Measurements from ENCODE around the gene PIM1.

Gene PIM1

GRCh38 chr6:37137201-37138090 is 32.5 kb upstream of the PIM1 start:
- no peak for DNase-seq (ENCODE audit: low spot score)

GRCh38 chr6:37138856-37139229 is 31.1 kb upstream of the PIM1 start:
- DNase-seq (ENCODE audit: low spot score) = no peak

- DNase-seq (ENCODE audit: low spot score) = no peak
Observed at GRCh38 chr6:37139230-37139962, 30.6 kb upstream of the PIM1 start.

GRCh38 chr6:37140145-37140544 is 29.8 kb upstream of the PIM1 start:
- no peak for DNase-seq (ENCODE audit: low spot score)

GRCh38 chr6:37141281-37142049 is 28.5 kb upstream of the PIM1 start:
- no peak for DNase-seq (ENCODE audit: low spot score)

DNA sequence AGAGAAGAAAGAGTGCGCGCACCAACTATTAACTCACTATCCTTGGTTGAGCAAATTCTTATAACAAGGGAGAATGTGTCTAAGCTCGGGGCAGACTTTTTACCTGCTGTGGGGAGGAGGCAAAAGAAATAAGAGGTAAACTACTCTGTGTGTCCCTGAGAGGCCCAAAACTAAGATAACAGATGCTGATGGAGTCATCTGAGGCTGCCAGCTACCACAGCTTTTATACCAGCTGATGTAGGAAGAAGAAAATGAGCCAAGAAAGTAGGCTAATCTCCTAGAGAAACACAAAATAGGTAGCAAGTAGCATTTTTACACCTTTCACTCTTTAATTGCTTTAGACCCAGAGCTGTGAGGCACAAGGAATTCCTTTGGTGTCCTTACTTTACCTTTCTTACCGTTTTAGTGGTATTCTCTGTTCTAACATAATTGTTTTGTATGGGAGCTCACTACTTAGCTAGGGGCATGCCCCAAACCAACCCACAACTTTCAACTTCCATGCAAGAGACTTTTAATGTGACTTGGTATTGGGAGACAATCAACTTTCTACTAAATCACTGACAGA is 27.8 kb upstream of the PIM1 start:
- no peak for DNase-seq (ENCODE audit: low spot score)

- no peak for DNase-seq (ENCODE audit: low spot score)
Observed at GRCh38 chr6:37143585-37143984, 26.4 kb upstream of the PIM1 start.

- DNase-seq (ENCODE audit: low spot score) = no peak
Observed at GRCh38 chr6:37145443-37145842, 24.5 kb upstream of the PIM1 start.

DNA sequence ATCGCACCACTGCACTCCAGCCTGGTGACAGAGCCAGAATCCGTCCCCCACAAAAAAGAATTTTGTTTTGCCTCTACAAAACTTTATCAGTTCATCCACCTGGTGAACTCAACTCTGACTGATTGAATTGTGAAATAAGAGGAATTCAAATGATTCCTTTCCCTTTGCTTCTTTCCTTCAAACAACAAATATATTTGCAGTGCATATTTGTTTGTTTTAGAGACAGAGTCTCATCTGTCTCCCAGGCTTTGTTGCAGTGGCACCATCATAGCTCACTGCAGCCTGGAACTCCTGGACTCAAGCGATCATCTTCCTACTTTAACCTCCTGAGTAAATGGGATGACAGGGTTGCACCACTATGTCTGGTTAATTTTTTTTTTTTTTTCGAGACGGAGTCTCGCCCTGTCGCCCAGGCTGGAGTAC is 23.2 kb upstream of the PIM1 start:
- DNase-seq (ENCODE audit: low spot score) = no peak

DNA sequence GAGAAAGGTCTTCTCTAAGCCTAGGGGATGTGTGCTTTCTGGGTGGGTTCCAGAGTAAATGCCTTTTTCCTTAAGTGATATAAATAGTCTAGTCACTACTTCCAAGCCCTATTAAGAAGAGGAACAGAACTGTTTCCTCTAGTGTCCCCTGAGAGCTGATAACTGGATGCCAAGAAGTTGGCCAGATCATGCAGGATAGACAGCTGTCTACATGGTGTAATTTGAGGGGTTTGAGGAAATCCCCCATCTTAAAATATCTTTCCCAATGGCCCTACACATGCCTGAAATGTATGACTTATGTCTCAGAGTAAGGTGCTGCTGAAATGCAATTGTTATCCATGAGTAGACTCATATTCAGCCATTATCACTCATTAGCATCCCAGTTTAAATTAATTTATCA is 20.2 kb upstream of the PIM1 start:
- DNase-seq (ENCODE audit: low spot score) = no peak

DNA sequence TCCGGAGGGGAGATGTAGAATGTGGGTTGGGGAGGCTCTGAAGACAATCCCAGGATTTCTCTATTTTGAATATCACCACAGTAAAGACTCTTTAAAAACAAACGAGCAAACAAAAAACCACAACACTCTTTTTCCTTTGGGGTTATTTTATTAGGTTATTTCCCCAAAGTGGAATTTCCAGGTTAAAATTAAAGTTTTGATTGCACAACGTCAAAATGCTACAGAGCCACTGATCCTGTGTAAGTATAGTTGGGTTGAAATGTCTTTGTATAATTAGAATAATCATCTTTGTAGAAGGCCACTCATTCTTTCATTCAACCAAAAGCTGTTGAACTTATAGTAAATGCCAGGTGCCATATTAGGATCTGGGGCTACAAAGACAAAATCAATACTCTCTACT is 19.6 kb upstream of the PIM1 start:
- DNase-seq (ENCODE audit: low spot score) = no peak

- no peak for DNase-seq (ENCODE audit: low spot score)
Observed at GRCh38 chr6:37155394-37156312, 14.3 kb upstream of the PIM1 start.

GRCh38 chr6:37158508-37158907 is 11.4 kb upstream of the PIM1 start:
- no peak for DNase-seq (ENCODE audit: low spot score)

DNA sequence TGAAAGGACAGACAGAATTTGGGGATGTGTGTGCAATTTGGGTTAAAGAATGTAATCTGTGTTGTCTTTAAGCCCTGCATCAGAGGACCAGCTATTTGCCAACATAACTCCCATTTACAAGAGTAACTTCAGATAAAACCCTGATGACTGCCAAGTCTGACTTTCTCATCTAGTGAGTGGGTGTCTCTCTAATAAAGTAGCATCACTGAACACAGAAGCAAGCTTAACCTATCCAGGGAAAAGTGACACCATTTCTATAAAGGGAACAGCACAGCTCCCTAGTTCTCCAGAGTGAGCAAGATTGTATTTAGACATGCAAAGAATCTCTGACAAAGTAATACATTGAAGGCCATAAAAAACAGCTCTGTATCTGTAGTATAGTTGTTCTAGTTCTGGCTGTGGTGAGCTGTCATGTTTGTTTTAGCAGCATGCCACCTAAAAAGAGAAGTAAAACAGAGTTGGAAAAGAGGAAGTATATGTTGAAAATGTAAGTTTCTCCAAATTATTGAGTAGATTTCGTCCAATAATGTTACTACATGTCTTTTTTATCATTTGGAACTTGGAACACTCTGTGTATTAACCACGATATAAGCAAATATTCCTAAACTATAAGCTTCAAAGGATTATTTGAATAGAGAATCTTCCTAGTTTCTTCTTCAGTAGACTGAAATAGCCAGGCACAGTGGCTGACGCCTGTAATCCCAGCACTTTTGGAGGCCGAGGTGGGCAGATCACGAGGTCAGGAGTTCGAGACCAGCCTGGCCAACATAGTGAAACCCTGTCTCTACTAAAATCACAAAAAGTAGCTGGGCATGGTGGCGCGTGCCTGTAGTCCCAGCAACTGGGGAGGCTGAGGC is 8.8 kb upstream of the PIM1 start:
- DNase-seq (ENCODE audit: low spot score) = no peak

- DNase-seq (ENCODE audit: low spot score) = no peak
Observed at GRCh38 chr6:37162740-37163139, 7.2 kb upstream of the PIM1 start.

DNA sequence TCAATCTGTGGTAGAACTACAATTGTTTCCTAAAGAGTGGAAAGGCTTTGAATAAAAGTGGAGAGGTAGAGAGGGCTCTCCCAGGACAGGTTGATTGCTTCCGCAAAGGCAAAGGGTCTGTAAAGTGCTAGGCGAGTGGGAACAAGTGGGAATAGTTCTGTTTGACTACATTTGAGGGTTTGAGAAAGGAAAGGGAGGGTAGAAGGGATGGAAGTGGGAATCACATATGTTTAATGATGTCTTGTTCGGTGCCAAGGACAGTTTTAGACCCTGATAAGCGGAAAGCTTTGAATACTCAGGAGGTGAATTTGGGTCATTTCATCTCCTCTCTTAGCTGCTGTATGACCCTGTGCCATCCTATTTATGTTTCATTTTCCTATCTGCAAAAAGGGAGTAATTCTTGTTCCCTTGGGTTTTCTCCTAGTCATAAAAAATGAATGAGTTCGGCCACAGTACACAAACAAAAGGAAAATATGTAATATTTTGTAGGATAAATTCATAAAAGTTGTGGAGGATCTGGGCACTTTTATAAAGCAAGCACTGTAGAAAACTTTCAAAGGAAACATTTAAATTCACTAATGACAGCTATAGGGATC is 1.7 kb upstream of the PIM1 start:
- no peak for DNase-seq (ENCODE audit: low spot score)

- DNase-seq (ENCODE audit: low spot score) = no peak
Observed at GRCh38 chr6:37168811-37169495, 999 bp upstream of the PIM1 start.

DNA sequence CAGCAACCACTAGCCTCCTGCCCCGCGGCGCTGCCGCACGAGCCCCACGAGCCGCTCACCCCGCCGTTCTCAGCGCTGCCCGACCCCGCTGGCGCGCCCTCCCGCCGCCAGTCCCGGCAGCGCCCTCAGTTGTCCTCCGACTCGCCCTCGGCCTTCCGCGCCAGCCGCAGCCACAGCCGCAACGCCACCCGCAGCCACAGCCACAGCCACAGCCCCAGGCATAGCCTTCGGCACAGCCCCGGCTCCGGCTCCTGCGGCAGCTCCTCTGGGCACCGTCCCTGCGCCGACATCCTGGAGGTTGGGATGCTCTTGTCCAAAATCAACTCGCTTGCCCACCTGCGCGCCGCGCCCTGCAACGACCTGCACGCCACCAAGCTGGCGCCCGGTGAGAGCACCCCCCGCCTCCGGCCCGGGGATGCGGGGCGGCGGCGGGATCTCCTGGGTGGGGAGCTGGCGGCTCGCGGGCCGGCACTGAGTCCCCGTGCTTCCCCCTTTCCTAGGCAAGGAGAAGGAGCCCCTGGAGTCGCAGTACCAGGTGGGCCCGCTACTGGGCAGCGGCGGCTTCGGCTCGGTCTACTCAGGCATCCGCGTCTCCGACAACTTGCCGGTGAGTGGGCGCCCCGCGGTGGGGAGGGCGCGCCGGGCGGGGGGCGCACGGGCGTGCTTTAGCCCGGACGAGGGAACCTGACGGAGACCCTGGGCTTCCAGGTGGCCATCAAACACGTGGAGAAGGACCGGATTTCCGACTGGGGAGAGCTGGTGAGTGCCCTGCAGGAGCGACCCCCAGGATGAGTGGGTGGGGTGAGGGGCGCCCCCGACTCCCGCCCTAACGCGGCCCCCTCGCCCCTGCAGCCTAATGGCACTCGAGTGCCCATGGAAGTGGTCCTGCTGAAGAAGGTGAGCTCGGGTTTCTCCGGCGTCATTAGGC is 585 bp downstream of the PIM1 start:
- DNase-seq (ENCODE audit: low spot score) = peak; percentile 69
